Measurements from ENCODE around the gene ACTRT3.

The ACTRT3 gene

GRCh38 chr3:169769287-169770181 lies at the start of gene ACTRT3:
Gene ACTRT3, minus strand, starts transcription at chr3:169769561. Its CDS starts 41 bp downstream, at chr3:169769520.
- no peak for DNase-seq

GRCh38 chr3:169818316-169818715 lies 49.0 kb upstream of the ACTRT3 start:
- DNase-seq, result no peak

- no peak for DNase-seq
Measured at GRCh38 chr3:169815590-169816150, 46.3 kb upstream of the ACTRT3 start.

- peak; percentile 75 for DNase-seq
Measured at GRCh38 chr3:169813757-169814517, 44.6 kb upstream of the ACTRT3 start.

GRCh38 chr3:169813278-169813677 lies 43.9 kb upstream of the ACTRT3 start:
- no peak for DNase-seq

GRCh38 chr3:169812332-169813235 lies 43.2 kb upstream of the ACTRT3 start, which contains the start of the genes LRRC34 and LRRIQ4:
Gene LRRC34, minus strand, starts transcription at chr3:169812904. Its CDS starts 356 bp downstream, at chr3:169812548.
Gene LRRIQ4, plus strand, starts transcription at chr3:169812870. Its CDS starts 9,052 bp downstream, at chr3:169821922.
- DNase-seq, result peak; percentile 90

GRCh38 chr3:169811631-169812331 lies 42.4 kb upstream of the ACTRT3 start:
- peak; percentile 47 for DNase-seq

- peak; percentile 24 for DNase-seq
Measured at GRCh38 chr3:169809230-169809795, 40.0 kb upstream of the ACTRT3 start.

- no peak for DNase-seq
Measured at GRCh38 chr3:169804681-169805080, 35.3 kb upstream of the ACTRT3 start.

GRCh38 chr3:169792359-169792758 lies 23.0 kb upstream of the ACTRT3 start:
- no peak for DNase-seq

- DNase-seq, result no peak
Measured at GRCh38 chr3:169790687-169791429, 21.5 kb upstream of the ACTRT3 start.

- DNase-seq, result no peak
Measured at GRCh38 chr3:169790219-169790618, 20.9 kb upstream of the ACTRT3 start.

GRCh38 chr3:169787791-169788190 lies 18.4 kb upstream of the ACTRT3 start:
- no peak for DNase-seq

GRCh38 chr3:169787120-169787519 lies 17.8 kb upstream of the ACTRT3 start:
- no peak for DNase-seq

- DNase-seq, result no peak
Measured at GRCh38 chr3:169781209-169781855, 12.0 kb upstream of the ACTRT3 start.

GRCh38 chr3:169780742-169781141 lies 11.4 kb upstream of the ACTRT3 start:
- DNase-seq, result no peak

GRCh38 chr3:169777822-169778221 lies 8.5 kb upstream of the ACTRT3 start:
- DNase-seq, result no peak

GRCh38 chr3:169774186-169774585 lies 4.8 kb upstream of the ACTRT3 start:
- no peak for DNase-seq

GRCh38 chr3:169772897-169773816 lies 3.8 kb upstream of the ACTRT3 start, which contains the start of gene MYNN:
Gene MYNN, plus strand, starts transcription at chr3:169773396. Its CDS starts 900 bp downstream, at chr3:169774296.
- DNase-seq, result peak; percentile 71

Measured in GF-D8 (cell line).